Measurements from ENCODE around the gene CFAP161. TPM values are rescaled to one million over a fixed set of nuclear protein-coding genes. Genes with fewer than 3 reads are reported as not detected.

The CFAP161 gene
- total RNA-seq, 1 donor from 2014 or later = not detected

- DNase-seq (ENCODE audit: extremely low spot score, unreplicated experiment) = no peak
- H3K27me3 Mint-ChIP-seq (ENCODE audit: unreplicated experiment) = peaks cover 37% of the 10 kb centered on the region
- no peaks in the 10 kb centered on the region for H3K36me3 Mint-ChIP-seq (ENCODE audit: unreplicated experiment)
- TF ChIP-seq CTCF (IDR thresholded peaks at IDR 0.05) = no peak
- H3K4me1 Mint-ChIP-seq (ENCODE audit: unreplicated experiment) = peaks cover 15% of the 10 kb centered on the region
- H3K9me3 Mint-ChIP-seq (ENCODE audit: unreplicated experiment) = no peaks in the 10 kb centered on the region
- no peak overlapping the region for H3K4me3 Mint-ChIP-seq (ENCODE audit: unreplicated experiment)
- H3K27ac Mint-ChIP-seq (ENCODE audit: unreplicated experiment) = no peak overlapping the region
Observed at GRCh38 chr15:81095690-81096365, 38.2 kb upstream of the CFAP161 start.

- no peak for TF ChIP-seq CTCF (IDR thresholded peaks at IDR 0.05)
- H3K27me3 Mint-ChIP-seq (ENCODE audit: unreplicated experiment) = peaks cover 39% of the 10 kb centered on the region
- DNase-seq (ENCODE audit: extremely low spot score, unreplicated experiment) = no peak
- peaks cover 15% of the 10 kb centered on the region for H3K4me1 Mint-ChIP-seq (ENCODE audit: unreplicated experiment)
- H3K36me3 Mint-ChIP-seq (ENCODE audit: unreplicated experiment) = no peaks in the 10 kb centered on the region
- no peak overlapping the region for H3K27ac Mint-ChIP-seq (ENCODE audit: unreplicated experiment)
- no peaks in the 10 kb centered on the region for H3K9me3 Mint-ChIP-seq (ENCODE audit: unreplicated experiment)
- no peak overlapping the region for H3K4me3 Mint-ChIP-seq (ENCODE audit: unreplicated experiment)
Observed at GRCh38 chr15:81096398-81096797, 37.7 kb upstream of the CFAP161 start.

GRCh38 chr15:81097116-81097889, 36.8 kb upstream of the CFAP161 start:
- peaks cover 41% of the 10 kb centered on the region for H3K27me3 Mint-ChIP-seq (ENCODE audit: unreplicated experiment)
- TF ChIP-seq CTCF (IDR thresholded peaks at IDR 0.05) = no peak
- H3K27ac Mint-ChIP-seq (ENCODE audit: unreplicated experiment) = no peak overlapping the region
- H3K36me3 Mint-ChIP-seq (ENCODE audit: unreplicated experiment) = no peaks in the 10 kb centered on the region
- H3K9me3 Mint-ChIP-seq (ENCODE audit: unreplicated experiment) = no peaks in the 10 kb centered on the region
- peaks cover 9% of the 10 kb centered on the region for H3K4me1 Mint-ChIP-seq (ENCODE audit: unreplicated experiment)
- no peak for DNase-seq (ENCODE audit: extremely low spot score, unreplicated experiment)
- no peak overlapping the region for H3K4me3 Mint-ChIP-seq (ENCODE audit: unreplicated experiment)

- no peak overlapping the region for H3K27ac Mint-ChIP-seq (ENCODE audit: unreplicated experiment)
- DNase-seq (ENCODE audit: extremely low spot score, unreplicated experiment) = peak; percentile 56
Observed at GRCh38 chr15:81097890-81098280, 36.2 kb upstream of the CFAP161 start.

More at GRCh38 chr15:81097890-81098280, 36.2 kb upstream of the CFAP161 start:
- H3K36me3 Mint-ChIP-seq (ENCODE audit: unreplicated experiment) = no peaks in the 10 kb centered on the region
- no peak for TF ChIP-seq CTCF (IDR thresholded peaks at IDR 0.05)
- no peak overlapping the region for H3K4me3 Mint-ChIP-seq (ENCODE audit: unreplicated experiment)
- peaks cover 3% of the 10 kb centered on the region for H3K4me1 Mint-ChIP-seq (ENCODE audit: unreplicated experiment)
- no peaks in the 10 kb centered on the region for H3K9me3 Mint-ChIP-seq (ENCODE audit: unreplicated experiment)
- H3K27me3 Mint-ChIP-seq (ENCODE audit: unreplicated experiment) = peaks cover 43% of the 10 kb centered on the region
